ENCODE results near the gene CYTH4.

GRCh38 chr22:37305887-37306286 is 23.6 kb downstream of the CYTH4 start:
- TF ChIP-seq SSRP1 (CRISPR knock-in tag; IDR thresholded peaks at IDR 0.05) = no peak
- no peak for TF ChIP-seq ATAD3A (CRISPR knock-in tag; IDR thresholded peaks at IDR 0.05)
- no peak for TF ChIP-seq AKAP8 (CRISPR knock-in tag; IDR thresholded peaks at IDR 0.05)
- TF ChIP-seq CTCF (CRISPR knock-in tag; IDR thresholded peaks at IDR 0.05) = no peak
- TF ChIP-seq NPAS2 (CRISPR knock-in tag; IDR thresholded peaks at IDR 0.05; ENCODE audit: borderline replicate concordance) = no peak
- TF ChIP-seq TBL1XR1 (IDR thresholded peaks at IDR 0.05; ENCODE audit: borderline replicate concordance, low read length, partially characterized antibody) = no peak
- no peak for TF ChIP-seq ZFX (CRISPR knock-in tag; IDR thresholded peaks at IDR 0.05; ENCODE audit: low read depth)
- TF ChIP-seq ZNF792 (CRISPR knock-in tag; IDR thresholded peaks at IDR 0.05) = no peak
- TF ChIP-seq, protein P1, sequence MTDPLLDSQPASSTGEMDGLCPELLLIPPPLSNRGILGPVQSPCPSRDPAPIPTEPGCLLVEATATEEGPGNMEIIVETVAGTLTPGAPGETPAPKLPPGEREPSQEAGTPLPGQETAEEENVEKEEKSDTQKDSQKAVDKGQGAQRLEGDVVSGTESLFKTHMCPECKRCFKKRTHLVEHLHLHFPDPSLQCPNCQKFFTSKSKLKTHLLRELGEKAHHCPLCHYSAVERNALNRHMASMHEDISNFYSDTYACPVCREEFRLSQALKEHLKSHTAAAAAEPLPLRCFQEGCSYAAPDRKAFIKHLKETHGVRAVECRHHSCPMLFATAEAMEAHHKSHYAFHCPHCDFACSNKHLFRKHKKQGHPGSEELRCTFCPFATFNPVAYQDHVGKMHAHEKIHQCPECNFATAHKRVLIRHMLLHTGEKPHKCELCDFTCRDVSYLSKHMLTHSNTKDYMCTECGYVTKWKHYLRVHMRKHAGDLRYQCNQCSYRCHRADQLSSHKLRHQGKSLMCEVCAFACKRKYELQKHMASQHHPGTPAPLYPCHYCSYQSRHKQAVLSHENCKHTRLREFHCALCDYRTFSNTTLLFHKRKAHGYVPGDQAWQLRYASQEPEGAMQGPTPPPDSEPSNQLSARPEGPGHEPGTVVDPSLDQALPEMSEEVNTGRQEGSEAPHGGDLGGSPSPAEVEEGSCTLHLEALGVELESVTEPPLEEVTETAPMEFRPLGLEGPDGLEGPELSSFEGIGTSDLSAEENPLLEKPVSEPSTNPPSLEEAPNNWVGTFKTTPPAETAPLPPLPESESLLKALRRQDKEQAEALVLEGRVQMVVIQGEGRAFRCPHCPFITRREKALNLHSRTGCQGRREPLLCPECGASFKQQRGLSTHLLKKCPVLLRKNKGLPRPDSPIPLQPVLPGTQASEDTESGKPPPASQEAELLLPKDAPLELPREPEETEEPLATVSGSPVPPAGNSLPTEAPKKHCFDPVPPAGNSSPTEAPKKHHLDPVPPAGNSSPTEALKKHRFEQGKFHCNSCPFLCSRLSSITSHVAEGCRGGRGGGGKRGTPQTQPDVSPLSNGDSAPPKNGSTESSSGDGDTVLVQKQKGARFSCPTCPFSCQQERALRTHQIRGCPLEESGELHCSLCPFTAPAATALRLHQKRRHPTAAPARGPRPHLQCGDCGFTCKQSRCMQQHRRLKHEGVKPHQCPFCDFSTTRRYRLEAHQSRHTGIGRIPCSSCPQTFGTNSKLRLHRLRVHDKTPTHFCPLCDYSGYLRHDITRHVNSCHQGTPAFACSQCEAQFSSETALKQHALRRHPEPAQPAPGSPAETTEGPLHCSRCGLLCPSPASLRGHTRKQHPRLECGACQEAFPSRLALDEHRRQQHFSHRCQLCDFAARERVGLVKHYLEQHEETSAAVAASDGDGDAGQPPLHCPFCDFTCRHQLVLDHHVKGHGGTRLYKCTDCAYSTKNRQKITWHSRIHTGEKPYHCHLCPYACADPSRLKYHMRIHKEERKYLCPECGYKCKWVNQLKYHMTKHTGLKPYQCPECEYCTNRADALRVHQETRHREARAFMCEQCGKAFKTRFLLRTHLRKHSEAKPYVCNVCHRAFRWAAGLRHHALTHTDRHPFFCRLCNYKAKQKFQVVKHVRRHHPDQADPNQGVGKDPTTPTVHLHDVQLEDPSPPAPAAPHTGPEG (CRISPR knock-in tag; IDR thresholded peaks at IDR 0.05) = no peak
- TF ChIP-seq UBTF (CRISPR knock-in tag; IDR thresholded peaks at IDR 0.05) = no peak
- no peak for TF ChIP-seq FOXA3 (CRISPR knock-in tag; IDR thresholded peaks at IDR 0.05)
- TF ChIP-seq, protein P2, sequence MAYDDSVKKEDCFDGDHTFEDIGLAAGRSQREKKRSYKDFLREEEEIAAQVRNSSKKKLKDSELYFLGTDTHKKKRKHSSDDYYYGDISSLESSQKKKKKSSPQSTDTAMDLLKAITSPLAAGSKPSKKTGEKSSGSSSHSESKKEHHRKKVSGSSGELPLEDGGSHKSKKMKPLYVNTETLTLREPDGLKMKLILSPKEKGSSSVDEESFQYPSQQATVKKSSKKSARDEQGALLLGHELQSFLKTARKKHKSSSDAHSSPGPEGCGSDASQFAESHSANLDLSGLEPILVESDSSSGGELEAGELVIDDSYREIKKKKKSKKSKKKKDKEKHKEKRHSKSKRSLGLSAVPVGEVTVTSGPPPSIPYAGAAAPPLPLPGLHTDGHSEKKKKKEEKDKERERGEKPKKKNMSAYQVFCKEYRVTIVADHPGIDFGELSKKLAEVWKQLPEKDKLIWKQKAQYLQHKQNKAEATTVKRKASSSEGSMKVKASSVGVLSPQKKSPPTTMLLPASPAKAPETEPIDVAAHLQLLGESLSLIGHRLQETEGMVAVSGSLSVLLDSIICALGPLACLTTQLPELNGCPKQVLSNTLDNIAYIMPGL (CRISPR knock-in tag; IDR thresholded peaks at IDR 0.05; ENCODE audit: borderline replicate concordance in 1 of 2, low read depth in 1 of 2) = no peak
- TF ChIP-seq RARA (CRISPR knock-in tag; IDR thresholded peaks at IDR 0.05) = no peak
